ENCODE results near the gene XRCC3.

The XRCC3 gene

GRCh38 chr14:103735022-103735421 is 19.8 kb upstream of the XRCC3 start:
- Mint-ChIP-seq H3K27ac (no peak overlapping the region), H3K27me3 (no peaks in the 10 kb centered on the region), H3K9me3 (no peaks in the 10 kb centered on the region), H3K36me3 (ENCODE audit: low read depth) (peaks cover 51% of the 10 kb centered on the region), H3K4me3 (no peak overlapping the region), H3K4me1 (ENCODE audit: low read depth) (no peaks in the 10 kb centered on the region)
- intact Hi-C loops (cut with micrococcal nuclease) = no loop called here

DNA sequence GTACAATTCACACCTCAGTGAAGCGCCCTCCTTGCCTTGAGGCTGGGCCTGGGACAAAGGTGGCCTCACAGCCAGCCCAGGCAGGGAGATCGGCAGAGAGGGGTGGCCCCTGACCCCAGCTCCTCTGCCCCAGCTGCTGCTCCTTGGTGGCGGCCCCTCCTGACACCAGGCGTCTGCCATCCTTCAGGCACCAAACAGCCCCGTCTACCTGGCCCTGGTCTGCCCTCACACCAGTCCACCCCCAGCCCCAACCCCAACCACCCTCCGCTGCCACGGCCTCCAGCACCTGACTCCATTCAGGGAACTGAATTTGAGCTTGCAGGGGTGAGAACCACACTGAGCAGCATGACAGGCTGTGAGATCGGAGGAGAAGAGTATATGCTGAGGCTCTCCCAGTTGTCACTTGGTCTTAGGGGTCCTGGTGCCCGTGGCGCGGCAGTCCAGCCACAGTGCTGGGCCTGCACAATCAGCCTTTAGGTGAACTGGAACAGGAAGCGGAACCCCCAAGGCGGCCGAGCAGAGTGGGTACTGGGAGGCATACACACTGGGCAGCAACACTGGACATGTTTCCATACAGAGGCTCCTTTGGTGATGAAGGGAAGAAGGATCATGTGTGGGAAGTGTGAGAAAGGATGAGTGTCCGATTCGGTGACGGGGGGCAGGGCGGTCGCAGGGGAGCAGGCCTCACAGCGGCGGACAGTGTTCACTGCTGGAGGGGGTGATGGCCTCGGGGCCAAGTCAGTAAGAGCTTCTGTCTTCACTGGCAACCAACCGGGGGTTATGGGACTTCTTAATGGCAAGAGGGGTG is 19.0 kb upstream of the XRCC3 start:
- no peaks in the 10 kb centered on the region for H3K4me1 Mint-ChIP-seq (ENCODE audit: low read depth)
- peaks cover 59% of the 10 kb centered on the region for H3K36me3 Mint-ChIP-seq (ENCODE audit: low read depth)

DNA sequence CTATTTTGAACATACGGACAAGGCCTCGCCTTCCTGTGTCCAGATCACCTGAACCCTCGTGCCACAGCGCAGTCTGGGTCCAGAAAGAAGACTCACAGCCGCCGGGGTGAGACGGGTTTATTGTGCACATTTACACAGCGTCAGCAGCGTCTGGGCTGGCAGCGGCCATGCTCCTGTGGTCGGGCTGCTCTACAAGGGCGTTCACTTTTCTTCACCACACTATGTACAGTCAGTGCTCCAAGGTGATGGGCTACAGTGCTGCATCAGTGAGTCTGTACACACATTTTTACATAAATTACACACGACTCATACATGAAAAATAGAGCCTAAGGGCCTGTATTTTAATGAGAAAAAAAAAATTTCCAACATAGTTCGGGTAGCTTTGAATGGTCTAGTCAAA is 18.4 kb upstream of the XRCC3 start:
- no peaks in the 10 kb centered on the region for H3K9me3 Mint-ChIP-seq
- H3K36me3 Mint-ChIP-seq (ENCODE audit: low read depth) = peaks cover 65% of the 10 kb centered on the region
- H3K27me3 Mint-ChIP-seq = no peaks in the 10 kb centered on the region
- no peak overlapping the region for H3K27ac Mint-ChIP-seq
- H3K4me3 Mint-ChIP-seq = no peak overlapping the region
- no peaks in the 10 kb centered on the region for H3K4me1 Mint-ChIP-seq (ENCODE audit: low read depth)
- intact Hi-C loops (cut with micrococcal nuclease) = no loop called here

More for the DNA sequence above, 19.0 kb upstream of the XRCC3 start:
- no peaks in the 10 kb centered on the region for H3K27me3 Mint-ChIP-seq
- no peak overlapping the region for H3K27ac Mint-ChIP-seq
- H3K9me3 Mint-ChIP-seq = no peaks in the 10 kb centered on the region
- intact Hi-C loops (cut with micrococcal nuclease) = no loop called here
- no peak overlapping the region for H3K4me3 Mint-ChIP-seq

- Mint-ChIP-seq H3K4me1 (ENCODE audit: low read depth) (no peaks in the 10 kb centered on the region), H3K27ac (no peak overlapping the region), H3K4me3 (no peak overlapping the region), H3K9me3 (no peaks in the 10 kb centered on the region), H3K27me3 (no peaks in the 10 kb centered on the region), H3K36me3 (ENCODE audit: low read depth) (peaks cover 71% of the 10 kb centered on the region)
- intact Hi-C loops (cut with micrococcal nuclease) = no loop called here
These were observed 17.8 kb upstream of the XRCC3 start for GRCh38 chr14:103732868-103733620.

GRCh38 chr14:103731916-103732867 is 16.9 kb upstream of the XRCC3 start:
- Mint-ChIP-seq H3K27me3 (no peaks in the 10 kb centered on the region), H3K27ac (no peak overlapping the region), H3K4me3 (no peak overlapping the region), H3K9me3 (no peaks in the 10 kb centered on the region), H3K4me1 (ENCODE audit: low read depth) (no peaks in the 10 kb centered on the region), H3K36me3 (ENCODE audit: low read depth) (peaks cover 80% of the 10 kb centered on the region)
- intact Hi-C loops (cut with micrococcal nuclease) = no loop called here

DNA sequence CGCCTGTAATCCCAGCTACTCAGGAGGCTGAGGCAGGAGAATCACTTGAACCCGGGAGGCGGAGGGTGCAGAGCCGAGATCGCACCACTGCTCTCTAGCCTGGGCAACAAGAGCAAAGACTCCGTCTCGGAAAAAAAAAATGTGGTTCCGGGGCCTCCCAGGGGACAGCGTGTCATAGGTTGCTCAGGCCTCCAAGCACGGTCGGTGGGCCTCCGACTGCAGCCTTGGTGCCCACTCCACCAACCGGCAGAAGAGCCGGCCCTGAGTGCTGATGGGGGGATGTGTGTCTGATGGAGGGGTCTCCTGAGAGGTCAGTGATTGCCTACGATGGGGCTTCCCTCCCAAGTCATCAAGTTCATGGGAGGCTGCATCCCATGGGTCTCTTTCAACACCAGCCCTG is 16.2 kb upstream of the XRCC3 start:
- Mint-ChIP-seq H3K4me1 (ENCODE audit: low read depth) (no peaks in the 10 kb centered on the region), H3K9me3 (no peaks in the 10 kb centered on the region), H3K27ac (no peak overlapping the region), H3K27me3 (no peaks in the 10 kb centered on the region), H3K36me3 (ENCODE audit: low read depth) (peaks cover 86% of the 10 kb centered on the region), H3K4me3 (no peak overlapping the region)
- intact Hi-C loops (cut with micrococcal nuclease) = no loop called here

DNA sequence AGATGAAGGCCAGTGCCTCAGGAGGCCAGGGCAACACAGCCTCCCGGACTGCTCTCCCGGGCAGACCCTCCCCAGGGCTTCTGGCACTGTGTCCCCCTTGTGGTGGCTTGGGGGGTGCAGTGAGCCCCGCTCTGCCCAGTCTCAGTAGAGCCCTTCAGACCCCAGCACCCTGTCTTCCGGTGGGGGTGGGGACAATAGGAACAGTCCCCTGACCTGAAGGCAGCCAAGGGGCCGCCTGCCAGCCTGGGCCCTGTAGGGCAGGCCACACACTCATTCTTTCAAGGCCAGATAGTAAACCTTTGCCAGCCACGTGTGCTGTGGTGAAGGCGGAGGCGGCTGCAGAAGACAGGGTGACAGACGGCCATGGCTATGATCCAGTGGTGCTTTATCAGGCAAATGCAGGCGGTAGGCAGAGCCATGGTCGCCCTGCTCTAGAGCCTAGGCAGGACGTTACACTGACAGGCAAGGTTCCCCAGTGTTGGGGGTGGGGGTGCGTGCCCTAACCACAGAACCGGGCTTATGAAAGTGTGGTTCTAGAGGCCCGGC is 15.3 kb upstream of the XRCC3 start:
- Mint-ChIP-seq H3K27ac (no peak overlapping the region), H3K4me3 (no peak overlapping the region), H3K27me3 (no peaks in the 10 kb centered on the region), H3K9me3 (no peaks in the 10 kb centered on the region), H3K36me3 (ENCODE audit: low read depth) (peaks cover 95% of the 10 kb centered on the region), H3K4me1 (ENCODE audit: low read depth) (no peaks in the 10 kb centered on the region)
- intact Hi-C loops (cut with micrococcal nuclease) = no loop called here

- H3K27ac Mint-ChIP-seq = no peak overlapping the region
- H3K36me3 Mint-ChIP-seq (ENCODE audit: low read depth) = peaks cover 97% of the 10 kb centered on the region
- no peaks in the 10 kb centered on the region for H3K9me3 Mint-ChIP-seq
- no peaks in the 10 kb centered on the region for H3K4me1 Mint-ChIP-seq (ENCODE audit: low read depth)
- no peaks in the 10 kb centered on the region for H3K27me3 Mint-ChIP-seq
- no peak overlapping the region for H3K4me3 Mint-ChIP-seq
- intact Hi-C loops (cut with micrococcal nuclease) = no loop called here
These were observed 14.5 kb upstream of the XRCC3 start for GRCh38 chr14:103729496-103730448.

GRCh38 chr14:103728721-103729120 is 13.5 kb upstream of the XRCC3 start:
- Mint-ChIP-seq H3K4me3 (no peak overlapping the region), H3K36me3 (ENCODE audit: low read depth) (peaks cover 91% of the 10 kb centered on the region), H3K27ac (no peak overlapping the region)

DNA sequence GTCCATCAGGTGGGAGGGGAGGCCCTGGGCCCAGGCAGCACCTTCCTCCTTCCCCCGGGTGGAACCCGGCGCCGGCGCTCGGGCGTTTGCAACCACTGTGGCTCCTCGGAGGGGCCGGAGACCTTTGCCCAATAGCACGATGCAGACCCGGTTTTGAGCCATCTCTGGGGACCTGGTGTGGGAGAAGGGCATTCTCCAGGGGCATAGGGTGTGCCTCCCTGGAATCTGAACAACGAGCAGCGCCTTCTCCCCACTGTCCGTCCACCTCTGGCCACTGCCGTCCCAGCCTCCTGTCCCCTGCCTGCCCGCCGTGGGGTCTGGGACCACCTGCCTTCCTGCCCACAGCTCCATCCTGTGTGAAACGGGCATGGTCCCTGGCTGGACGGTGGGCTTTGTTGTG is 12.9 kb upstream of the XRCC3 start:
- Mint-ChIP-seq H3K4me1 (ENCODE audit: low read depth) (peaks cover 4% of the 10 kb centered on the region), H3K4me3 (no peak overlapping the region), H3K36me3 (ENCODE audit: low read depth) (peaks cover 86% of the 10 kb centered on the region), H3K27ac (no peak overlapping the region), H3K9me3 (no peaks in the 10 kb centered on the region), H3K27me3 (no peaks in the 10 kb centered on the region)
- intact Hi-C loops (cut with micrococcal nuclease) = no loop called here

More at GRCh38 chr14:103728721-103729120, 13.5 kb upstream of the XRCC3 start:
- H3K4me1 Mint-ChIP-seq (ENCODE audit: low read depth) = no peaks in the 10 kb centered on the region
- H3K9me3 Mint-ChIP-seq = no peaks in the 10 kb centered on the region
- H3K27me3 Mint-ChIP-seq = no peaks in the 10 kb centered on the region
- intact Hi-C loops (cut with micrococcal nuclease) = no loop called here

GRCh38 chr14:103727313-103727980 is 12.2 kb upstream of the XRCC3 start:
- H3K36me3 Mint-ChIP-seq (ENCODE audit: low read depth) = peaks cover 79% of the 10 kb centered on the region
- no peak overlapping the region for H3K27ac Mint-ChIP-seq
- H3K4me1 Mint-ChIP-seq (ENCODE audit: low read depth) = peaks cover 7% of the 10 kb centered on the region
- H3K4me3 Mint-ChIP-seq = no peak overlapping the region
- intact Hi-C loops (cut with micrococcal nuclease) = no loop called here
- no peaks in the 10 kb centered on the region for H3K9me3 Mint-ChIP-seq
- H3K27me3 Mint-ChIP-seq = no peaks in the 10 kb centered on the region

DNA sequence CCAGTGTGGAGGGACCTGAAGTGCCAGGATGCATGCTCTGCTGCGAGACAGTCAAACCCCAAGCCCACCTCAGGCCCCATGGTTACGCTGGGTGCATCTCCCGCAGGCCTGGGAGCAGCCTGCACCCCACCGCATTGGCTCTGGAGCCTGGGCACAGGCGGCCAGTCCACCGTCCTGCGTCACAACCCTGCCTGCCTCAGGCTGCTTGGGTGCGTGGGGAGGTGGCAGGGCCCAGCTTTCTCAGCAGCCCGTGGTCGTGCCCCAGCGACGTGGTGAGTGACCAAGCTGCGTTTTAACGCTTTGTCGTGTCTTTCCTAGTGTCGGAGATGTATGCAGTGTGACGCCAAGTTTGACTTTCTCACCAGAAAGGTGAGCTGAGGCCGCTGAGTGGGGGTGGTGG is 11.2 kb upstream of the XRCC3 start:
- Mint-ChIP-seq H3K9me3 (no peaks in the 10 kb centered on the region), H3K36me3 (ENCODE audit: low read depth) (peaks cover 70% of the 10 kb centered on the region), H3K27me3 (no peaks in the 10 kb centered on the region), H3K4me1 (ENCODE audit: low read depth) (peaks cover 7% of the 10 kb centered on the region), H3K4me3 (no peak overlapping the region), H3K27ac (no peak overlapping the region)
- intact Hi-C loops (cut with micrococcal nuclease) = no loop called here
